Cerebellar cortex (tissue), 1 donor: ENCODE results near the gene TRPC4AP.

Source experiments
- DNase-seq: peaks from one replicate; pipeline ENCODE4 v3.0.0-alpha.2; 2015; ENCODE audit warnings: low spot score

TRPC4AP gene

GRCh38 chr20:34986311-34987287, 106.0 kb downstream of the TRPC4AP start:
- DNase-seq = no peak

GRCh38 chr20:34985461-34986310, 106.9 kb downstream of the TRPC4AP start:
- no peak for DNase-seq

GRCh38 chr20:34984756-34985261, 107.8 kb downstream of the TRPC4AP start:
- no peak for DNase-seq

GRCh38 chr20:34983995-34984735, 108.4 kb downstream of the TRPC4AP start:
- no peak for DNase-seq

GRCh38 chr20:34983089-34983820, 109.4 kb downstream of the TRPC4AP start:
- no peak for DNase-seq

- no peak for DNase-seq
These were observed 110.1 kb downstream of the TRPC4AP start for GRCh38 chr20:34982270-34983088.

GRCh38 chr20:34980543-34981233, 111.9 kb downstream of the TRPC4AP start:
- DNase-seq = peak; percentile 27

- no peak for DNase-seq
These were observed 113.0 kb downstream of the TRPC4AP start for GRCh38 chr20:34979366-34980153.

- no peak for DNase-seq
These were observed 114.4 kb downstream of the TRPC4AP start for GRCh38 chr20:34978092-34978744.

- no peak for DNase-seq
These were observed 115.1 kb downstream of the TRPC4AP start for GRCh38 chr20:34977365-34978091.

GRCh38 chr20:34976286-34976685, 116.3 kb downstream of the TRPC4AP start:
- no peak for DNase-seq

GRCh38 chr20:34974246-34974645, 118.4 kb downstream of the TRPC4AP start:
- DNase-seq = no peak

- DNase-seq = no peak
These were observed 120.9 kb downstream of the TRPC4AP start for GRCh38 chr20:34971561-34972235.

GRCh38 chr20:34970846-34971560, 121.6 kb downstream of the TRPC4AP start:
- DNase-seq = no peak

- no peak for DNase-seq
These were observed 122.3 kb downstream of the TRPC4AP start for GRCh38 chr20:34970193-34970840.
